Body of pancreas (tissue), 4 donors: ENCODE results near the gene TEPSIN.

Source experiments
- CTCF ChIP-seq, 7 experiments: fragments of 450-650 bp in 4 of 7; fragments of 200-600 bp in 3 of 7; sonication (generic) in 3 of 7; IDR thresholded peaks; one replicate each; pipeline ENCODE4 v1.5.1; 2016 to 2019; ENCODE audit warnings: antibody characterized with exemption in 7 of 7
- POLR2A ChIP-seq, 3 donors: fragments of 450-650 bp; IDR thresholded peaks; one replicate each; pipeline ENCODE4 v1.6.1; 2016; ENCODE audit warnings: antibody characterized with exemption in 3 of 3, mild to moderate bottlenecking in 2 of 3

DNA sequence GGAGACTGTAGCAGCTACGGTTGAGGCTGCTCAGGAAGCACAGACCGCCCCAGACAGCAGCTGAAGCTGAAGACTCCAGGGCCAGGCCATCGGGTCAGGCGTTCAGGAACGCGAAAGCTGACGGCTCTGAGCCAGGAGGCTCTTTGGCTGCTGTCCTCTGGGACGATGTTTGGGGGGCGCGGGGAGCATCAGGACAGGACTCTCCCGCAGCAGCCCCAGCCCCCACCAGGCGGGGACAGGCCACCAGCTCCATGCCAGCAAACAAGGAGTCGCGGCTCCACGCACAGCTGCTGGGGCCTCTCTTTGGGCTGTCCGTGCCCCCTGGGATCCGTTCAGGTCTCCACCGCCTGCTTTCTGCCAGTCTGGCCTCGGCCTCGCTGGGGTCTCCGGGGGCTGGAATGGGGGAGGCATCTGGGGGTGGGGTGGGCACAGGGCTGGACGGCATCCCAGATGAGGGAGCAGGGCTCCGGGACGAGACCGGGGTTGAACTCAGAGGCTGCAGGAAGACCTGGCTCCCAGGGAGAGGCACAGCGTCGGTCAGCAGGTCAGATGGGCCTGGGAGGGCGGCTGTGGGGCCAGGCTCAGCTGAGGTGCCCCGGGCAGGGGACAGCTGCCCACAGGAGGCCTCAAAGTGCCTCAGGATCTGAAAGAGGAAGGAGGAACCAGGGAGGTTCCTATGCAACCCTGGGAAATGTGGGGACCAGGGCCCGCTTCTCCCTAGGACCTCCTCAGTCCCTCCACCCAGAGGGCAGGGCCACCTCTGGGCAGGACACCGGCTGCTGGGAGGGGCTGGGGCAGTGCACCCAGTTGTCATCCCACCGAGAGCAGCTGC is 9.8 kb downstream of the TEPSIN start:
- no peak for TF ChIP-seq CTCF (IDR thresholded peaks at IDR 0.05)
- no peak for TF ChIP-seq POLR2A (IDR thresholded peaks at IDR 0.05)
